Naive thymus-derived CD8-positive, alpha-beta T cell (primary cell): Measurements from ENCODE around the gene IQSEC1. TPM values are rescaled to one million over a fixed set of nuclear protein-coding genes. Genes with fewer than 3 reads are reported as not detected.

ENCODE experiments used
- ATAC-seq, 2 donors: fragments of 150-1000 bp; cut with Tn5 transposase in 1 of 2; sonication (Bioruptor Pico), chemical (Tn5 transposase) in 1 of 2; 1 replicate in 1 of 2; 2 replicates in 1 of 2; pipeline ENCODE4 v1.10.0; 2021; ENCODE audit warnings: mild to moderate bottlenecking in 2 of 2, moderate library complexity in 2 of 2
- POLR2A ChIA-PET: fragments of 350-600 bp; sonication (Branson Sonifier 250); formaldehyde crosslinking; loops from one replicate; lab custom pipeline; 2021; ENCODE audit warnings: antibody characterized with exemption; lab: Charles Lee
- DNase-seq, 10 donors: peaks; one replicate each; pipeline versions ENCODE4 v3.0.0 to v3.0.0-alpha.2; 2020 to 2022
- H3K27ac Mint-ChIP-seq, 10 donors: one replicate each; pipeline ENCODE4 v1.8.0; 2020 to 2022; ENCODE audit warnings: mild to moderate bottlenecking in 10 of 10, mixed read lengths in 10 of 10, moderate library complexity in 4 of 10, inconsistent platforms in 1 of 10
- H3K27me3 Mint-ChIP-seq, 5 donors: one replicate each; pipeline ENCODE4 v1.8.0; 2021 to 2022; ENCODE audit warnings: mixed read lengths in 5 of 5
- H3K36me3 Mint-ChIP-seq, 3 donors: one replicate each; pipeline ENCODE4 v1.8.0; 2020 to 2022; ENCODE audit warnings: mixed read lengths in 3 of 3, mild to moderate bottlenecking in 2 of 3, inconsistent platforms in 1 of 3
- H3K4me1 Mint-ChIP-seq, 4 donors: one replicate each; pipeline ENCODE4 v1.8.0; 2021 to 2022; ENCODE audit warnings: mixed read lengths in 4 of 4
- H3K4me3 Mint-ChIP-seq, 10 donors: one replicate each; pipeline ENCODE4 v1.8.0; 2020 to 2022; ENCODE audit warnings: mild to moderate bottlenecking in 10 of 10, mixed read lengths in 10 of 10, moderate library complexity in 6 of 10, inconsistent platforms in 1 of 10
- H3K9me3 Mint-ChIP-seq, 9 donors: one replicate each; pipeline ENCODE4 v1.8.0; 2020 to 2022; ENCODE audit warnings: mixed read lengths in 9 of 9, mild to moderate bottlenecking in 3 of 9, inconsistent platforms in 1 of 9, moderate library complexity in 1 of 9
- polyA plus RNA-seq, 3 donors: library from polyadenylated mRNA; unstranded; fragments of 300-500 nt; fragmentation: Illumina TruSeq; gene quantifications; one replicate each; pipeline ENCODE4 v1.2.3, GENCODE V29; 2021
- total RNA-seq, 8 experiments: library from RNA in 2 of 8; stranded (reverse) in 2 of 8; gene quantifications; one replicate each; pipeline ENCODE4 v1.2.3 and lab custom pipeline; 2021 to 2026

IQSEC1 gene
- total and polyA plus RNA-seq, 5 experiments from 2014 or later: 13.7 to 47.7 (median 23.7) TPM

GRCh38 chr3:12900885-12901411 lies 172.3 kb downstream of the IQSEC1 start:
- DNase-seq (no peak), ATAC-seq (no peak)
- Mint-ChIP-seq H3K4me3 (no peak overlapping the region), H3K27me3 (no peaks in the 10 kb centered on the region), H3K36me3 (peaks cover 0 to 47% (median 13%) of the 10 kb centered on the region in 3 donors), H3K4me1 (peaks cover 0 to 23% (median 3%) of the 10 kb centered on the region in 4 donors), H3K9me3 (no peaks in the 10 kb centered on the region), H3K27ac (no peak overlapping the region)
- POLR2A ChIA-PET: interaction anchor here (0.6 kb wide), 1 partner anchor 25 kb away, joined by 3 read pairs; no protein-coding TSS in a partner anchor

GRCh38 chr3:12898965-12899755 lies 174.1 kb downstream of the IQSEC1 start:
- POLR2A ChIA-PET: no interaction called here
- peak overlapping the region in 1 of 10 donors; percentile 46 for H3K4me3 Mint-ChIP-seq
- H3K27me3 Mint-ChIP-seq: no peaks in the 10 kb centered on the region
- H3K36me3 Mint-ChIP-seq: peaks cover 0 to 39% (median 13%) of the 10 kb centered on the region in 3 donors
- ATAC-seq (no peak), DNase-seq (no peak)
- H3K4me1 Mint-ChIP-seq: peaks cover 6 to 20% (median 9%) of the 10 kb centered on the region in 4 donors
- H3K9me3 Mint-ChIP-seq: no peaks in the 10 kb centered on the region
- no peak overlapping the region for H3K27ac Mint-ChIP-seq

GRCh38 chr3:12898290-12898964 lies 174.8 kb downstream of the IQSEC1 start:
- peaks cover 6 to 12% (median 8%) of the 10 kb centered on the region in 4 donors for H3K4me1 Mint-ChIP-seq
- DNase-seq (no peak), ATAC-seq (no peak)
- peaks cover 0 to 39% (median 13%) of the 10 kb centered on the region in 3 donors for H3K36me3 Mint-ChIP-seq
- no peak overlapping the region for H3K4me3 Mint-ChIP-seq
- no peaks in the 10 kb centered on the region for H3K9me3 Mint-ChIP-seq
- POLR2A ChIA-PET: no interaction called here
- no peaks in the 10 kb centered on the region for H3K27me3 Mint-ChIP-seq
- H3K27ac Mint-ChIP-seq: peak overlapping the region in 3 of 10 donors; percentile 9 to 81 (median 47)

- Mint-ChIP-seq H3K9me3 (no peaks in the 10 kb centered on the region), H3K4me3 (no peak overlapping the region), H3K27ac (peak overlapping the region; percentile 14 to 95 (median 68)), H3K27me3 (no peaks in the 10 kb centered on the region), H3K4me1 (peaks cover 6 to 10% (median 8%) of the 10 kb centered on the region in 4 donors), H3K36me3 (peaks cover 0 to 34% (median 11%) of the 10 kb centered on the region in 3 donors)
- DNase-seq: no peak
- POLR2A ChIA-PET: no interaction called here
- peak in 1 of 2 donors; percentile 42 for ATAC-seq
Measured at GRCh38 chr3:12897381-12898289, 175.6 kb downstream of the IQSEC1 start.

GRCh38 chr3:12896063-12896985 lies 176.9 kb downstream of the IQSEC1 start:
- DNase-seq (no peak), ATAC-seq (no peak)
- Mint-ChIP-seq H3K27me3 (peaks cover 0 to 4% (median 0%) of the 10 kb centered on the region in 5 donors), H3K36me3 (peaks cover 0 to 21% (median 10%) of the 10 kb centered on the region in 3 donors), H3K9me3 (no peaks in the 10 kb centered on the region), H3K4me3 (no peak overlapping the region), H3K4me1 (peaks cover 7 to 15% (median 12%) of the 10 kb centered on the region in 4 donors), H3K27ac (peak overlapping the region; percentile 47 to 95 (median 68))
- POLR2A ChIA-PET: no interaction called here

GRCh38 chr3:12895391-12896062 lies 177.7 kb downstream of the IQSEC1 start:
- peak overlapping the region in 9 of 10 donors; percentile 0 to 95 (median 66) for H3K27ac Mint-ChIP-seq
- H3K4me3 Mint-ChIP-seq: peak overlapping the region in 1 of 10 donors; percentile 6
- peaks cover 0 to 17% (median 8%) of the 10 kb centered on the region in 3 donors for H3K36me3 Mint-ChIP-seq
- POLR2A ChIA-PET: no interaction called here
- no peaks in the 10 kb centered on the region for H3K9me3 Mint-ChIP-seq
- ATAC-seq: no peak
- H3K4me1 Mint-ChIP-seq: peaks cover 7 to 15% (median 12%) of the 10 kb centered on the region in 4 donors
- no peak for DNase-seq
- peaks cover 0 to 4% (median 2%) of the 10 kb centered on the region in 5 donors for H3K27me3 Mint-ChIP-seq

- Mint-ChIP-seq H3K27me3 (peaks cover 0 to 8% (median 7%) of the 10 kb centered on the region in 5 donors), H3K27ac (peak overlapping the region in 5 of 10 donors; percentile 46 to 95 (median 70)), H3K9me3 (no peaks in the 10 kb centered on the region), H3K4me1 (peaks cover 7 to 15% (median 12%) of the 10 kb centered on the region in 4 donors), H3K36me3 (peaks cover 0 to 13% (median 6%) of the 10 kb centered on the region in 3 donors), H3K4me3 (peak overlapping the region in 1 of 10 donors; percentile 35)
- DNase-seq: peak in 1 of 10 donors; percentile 48
- POLR2A ChIA-PET: no interaction called here
- no peak for ATAC-seq
Measured at GRCh38 chr3:12894629-12895028, 178.6 kb downstream of the IQSEC1 start.

- Mint-ChIP-seq H3K27ac (peak overlapping the region in 1 of 10 donors; percentile 68), H3K36me3 (peaks cover 0 to 5% (median 2%) of the 10 kb centered on the region in 3 donors), H3K27me3 (peaks cover 0 to 10% (median 7%) of the 10 kb centered on the region in 5 donors), H3K4me3 (no peak overlapping the region), H3K9me3 (no peaks in the 10 kb centered on the region), H3K4me1 (peaks cover 7 to 15% (median 12%) of the 10 kb centered on the region in 4 donors)
- no peak for ATAC-seq
- DNase-seq: no peak
- POLR2A ChIA-PET: no interaction called here
Measured at GRCh38 chr3:12893852-12894251, 179.4 kb downstream of the IQSEC1 start.

GRCh38 chr3:12893247-12893646 lies 180.0 kb downstream of the IQSEC1 start:
- Mint-ChIP-seq H3K36me3 (no peaks in the 10 kb centered on the region), H3K4me1 (peaks cover 7 to 15% (median 12%) of the 10 kb centered on the region in 4 donors), H3K9me3 (no peaks in the 10 kb centered on the region), H3K27ac (peak overlapping the region in 2 of 10 donors; percentile 15 to 57), H3K4me3 (peak overlapping the region in 1 of 10 donors; percentile 48), H3K27me3 (peaks cover 0 to 14% (median 10%) of the 10 kb centered on the region in 5 donors)
- DNase-seq (no peak), ATAC-seq (no peak)
- POLR2A ChIA-PET: no interaction called here

GRCh38 chr3:12892840-12893189 lies 180.4 kb downstream of the IQSEC1 start:
- Mint-ChIP-seq H3K27me3 (peaks cover 0 to 15% (median 10%) of the 10 kb centered on the region in 5 donors), H3K36me3 (no peaks in the 10 kb centered on the region), H3K4me1 (peaks cover 7 to 15% (median 12%) of the 10 kb centered on the region in 4 donors), H3K4me3 (peak overlapping the region in 1 of 10 donors; percentile 48), H3K9me3 (no peaks in the 10 kb centered on the region), H3K27ac (peak overlapping the region in 1 of 10 donors; percentile 57)
- POLR2A ChIA-PET: interaction anchor here (0.6 to 1.2 kb wide), 2 partner anchors 23 to 226 kb away, joined by 4 read pairs; no protein-coding TSS in a partner anchor
- DNase-seq: no peak
- no peak for ATAC-seq
